Mesenchymal stem cell (in vitro differentiated cells and primary cell): ENCODE data around the gene MAML1.

ENCODE experiments used
- DNase-seq: peaks from one replicate; pipeline ENCODE4 v3.0.0-alpha.2; 2013
- H2AFZ ChIP-seq: one replicate; pipeline ENCODE4 v1.6.1; 2013; ENCODE audit warnings: low read depth, mild to moderate bottlenecking, control low read depth, inconsistent platforms, low read length, moderate library complexity
- H2AK5ac ChIP-seq: 2 replicates; pipeline ENCODE4 v1.6.1; 2013; ENCODE audit warnings: low read length, moderate library complexity, mild to moderate bottlenecking, inconsistent platforms; ENCODE audit not compliant: severe bottlenecking
- H2BK120ac ChIP-seq: one replicate; pipeline ENCODE4 v1.6.1; 2013; ENCODE audit warnings: low read depth, mild to moderate bottlenecking, inconsistent platforms, low read length, moderate library complexity
- H2BK12ac ChIP-seq, 2 experiments: one replicate each; pipeline ENCODE4 v1.6.1; 2013; ENCODE audit warnings: inconsistent platforms in 2 of 2, low read length in 2 of 2, mild to moderate bottlenecking in 2 of 2, moderate library complexity in 2 of 2, control low read depth in 1 of 2
- H2BK15ac ChIP-seq: one replicate; pipeline ENCODE4 v1.6.1; 2013; ENCODE audit warnings: mild to moderate bottlenecking, low read depth, inconsistent platforms; ENCODE audit not compliant: poor library complexity, severe bottlenecking
- H2BK5ac ChIP-seq: 2 replicates; pipeline ENCODE4 v1.6.1; 2013; ENCODE audit warnings: low read depth, mild to moderate bottlenecking, low read length, control low read depth, inconsistent platforms; ENCODE audit not compliant: poor library complexity, severe bottlenecking
- H3K14ac ChIP-seq, 2 experiments: one replicate each; pipeline ENCODE4 v1.6.1; 2013; ENCODE audit warnings: inconsistent platforms in 2 of 2, low read length in 2 of 2, control low read depth in 1 of 2, mild to moderate bottlenecking in 1 of 2, moderate library complexity in 1 of 2
- H3K18ac ChIP-seq, 2 experiments: one replicate each; pipeline ENCODE4 v1.6.1; 2013; ENCODE audit warnings: inconsistent platforms in 2 of 2, low read length in 2 of 2, control low read depth in 1 of 2, low read depth in 1 of 2, mild to moderate bottlenecking in 1 of 2
- H3K23ac ChIP-seq, 2 experiments: one replicate each; pipeline ENCODE4 v1.6.1; 2013; ENCODE audit warnings: inconsistent platforms in 2 of 2, low read length in 2 of 2, mild to moderate bottlenecking in 2 of 2, moderate library complexity in 2 of 2, control low read depth in 1 of 2
- H3K27ac ChIP-seq: 2 replicates; pipeline ENCODE4 v1.5.1; 2013; ENCODE audit warnings: mild to moderate bottlenecking, moderate library complexity, low read length, control low read depth, inconsistent platforms; ENCODE audit not compliant: poor library complexity, severe bottlenecking
- H3K27me3 ChIP-seq, 2 experiments: 2 replicates each; pipeline versions ENCODE4 v1.6.1 to v1.7.0; 2013; ENCODE audit warnings: low read length in 2 of 2, mild to moderate bottlenecking in 2 of 2, moderate library complexity in 2 of 2, control low read depth in 1 of 2, inconsistent platforms in 1 of 2; ENCODE audit not compliant: control insufficient read depth in 1 of 2, insufficient read depth in 1 of 2
- H3K36me3 ChIP-seq, 2 experiments: 2 replicates each; pipeline versions ENCODE4 v1.6.1 to v1.7.0; 2013; ENCODE audit warnings: low read length in 2 of 2, control low read depth in 1 of 2, inconsistent platforms in 1 of 2, low read depth in 1 of 2, mild to moderate bottlenecking in 1 of 2; ENCODE audit not compliant: insufficient read depth in 2 of 2, control insufficient read depth in 1 of 2
- H3K4ac ChIP-seq, 2 experiments: one replicate each; pipeline ENCODE4 v1.6.1; 2013; ENCODE audit warnings: inconsistent platforms in 2 of 2, low read length in 2 of 2, mild to moderate bottlenecking in 2 of 2, moderate library complexity in 2 of 2, control low read depth in 1 of 2, low read depth in 1 of 2
- H3K4me1 ChIP-seq: 2 replicates; pipeline ENCODE4 v1.6.1; 2013; ENCODE audit warnings: low read depth, low read length, control low read depth; ENCODE audit not compliant: control insufficient read depth, insufficient read depth
- H3K4me2 ChIP-seq: 2 replicates; pipeline ENCODE4 v1.6.1; 2013; ENCODE audit warnings: low read length, mild to moderate bottlenecking, inconsistent platforms; ENCODE audit not compliant: poor library complexity, severe bottlenecking
- H3K4me3 ChIP-seq, 2 experiments: 2 replicates each; pipeline versions ENCODE4 v1.5.1 to v1.7.0; 2013; ENCODE audit warnings: low read length in 2 of 2, mild to moderate bottlenecking in 2 of 2, control low read depth in 1 of 2, low read depth in 1 of 2; ENCODE audit not compliant: insufficient read depth in 1 of 2
- H3K79me1 ChIP-seq: replicated peaks from 2 replicates; pipeline ENCODE4 v1.6.1; 2013; ENCODE audit warnings: mild to moderate bottlenecking, control low read depth, low read length, inconsistent platforms; ENCODE audit not compliant: poor library complexity, severe bottlenecking
- H3K9ac ChIP-seq: 2 replicates; pipeline ENCODE4 v1.7.0; 2013; ENCODE audit warnings: mild to moderate bottlenecking, low read length, moderate library complexity
- H3K9me3 ChIP-seq: 2 replicates; pipeline ENCODE4 v1.7.0; 2013; ENCODE audit warnings: mild to moderate bottlenecking, low read length; ENCODE audit not compliant: control insufficient read depth
- H4K8ac ChIP-seq: one replicate; pipeline ENCODE4 v1.6.1; 2013; ENCODE audit warnings: inconsistent platforms, mild to moderate bottlenecking, low read length, moderate library complexity
- H4K91ac ChIP-seq: one replicate; pipeline ENCODE4 v1.6.1; 2013; ENCODE audit warnings: mild to moderate bottlenecking, low read length, inconsistent platforms
- WGBS: methylation state at CpG from one replicate; pipeline ENCODE4 v1.1.7; 2013; ENCODE audit warnings: mixed read lengths; 5-methylcytosine and 5-hydroxymethylcytosine counted together

Gene MAML1

DNA sequence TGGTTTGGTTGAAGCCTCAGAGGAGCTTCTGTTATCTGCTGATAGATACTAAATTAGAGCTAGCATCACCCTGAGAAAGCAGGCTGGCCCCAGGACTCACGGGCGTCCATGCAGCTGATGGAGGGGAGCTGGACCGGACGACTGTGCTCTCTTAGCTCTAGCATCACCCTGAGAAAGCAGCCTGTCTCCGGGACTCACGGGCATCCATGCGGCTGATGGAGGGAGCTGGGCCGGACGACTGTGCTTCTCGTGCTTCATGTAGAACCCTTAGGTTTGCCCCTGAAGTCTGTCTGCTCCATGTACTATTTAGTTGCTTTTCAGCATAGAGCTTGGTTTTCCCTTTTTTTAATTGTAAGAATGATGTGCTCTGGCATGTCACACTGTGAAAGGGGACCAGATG is 44.8 kb downstream of the MAML1 start:
- Histone ChIP-seq H3K27ac (no peak overlapping the region), H3K9ac (no peak overlapping the region), H2BK5ac (no peak overlapping the region), H2BK15ac (no peak overlapping the region), H3K36me3 (peaks cover 73 to 78% of the 10 kb centered on the region in 2 experiments), H3K4me3 (no peak overlapping the region), H2BK12ac (no peak overlapping the region), H4K91ac (no peak overlapping the region), H4K8ac (no peak overlapping the region), H3K18ac (no peak overlapping the region), H3K9me3 (no peaks in the 10 kb centered on the region), H3K79me1 (peaks cover 35% of the 10 kb centered on the region), H3K14ac (no peak overlapping the region), H3K27me3 (no peaks in the 10 kb centered on the region), H3K4ac (no peak overlapping the region), H2AFZ (no peak overlapping the region), H2BK120ac (no peak overlapping the region), H3K4me1 (peaks cover 1% of the 10 kb centered on the region), H2AK5ac (no peak overlapping the region), H3K4me2 (no peak overlapping the region), H3K23ac (no peak overlapping the region)
- DNase-seq: no peak
- WGBS: 95% methylated on average over 10 of the region's 10 CpGs

DNA sequence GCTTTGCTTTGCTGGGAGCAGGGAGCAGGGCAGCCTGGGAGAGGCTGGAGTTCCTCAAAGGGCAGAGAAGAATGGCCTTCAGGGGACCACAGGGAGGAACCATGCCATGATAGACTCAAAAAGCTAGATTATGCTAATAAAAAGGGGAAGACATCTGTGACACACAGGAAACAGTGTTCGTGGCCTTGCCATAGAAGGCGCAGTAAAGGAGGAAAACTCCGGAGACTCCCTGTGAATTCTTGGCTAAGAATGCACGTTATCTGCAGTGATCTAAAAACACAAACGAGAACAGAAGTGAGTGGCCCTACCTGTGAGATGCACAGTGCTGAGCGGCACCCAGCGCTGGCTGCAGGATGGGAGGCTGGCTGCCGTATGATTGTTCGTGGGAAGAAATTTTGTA is 45.3 kb downstream of the MAML1 start:
- no peak overlapping the region for H4K8ac ChIP-seq
- no peaks in the 10 kb centered on the region for H3K27me3 ChIP-seq
- WGBS: 87% methylated on average over 9 of the region's 9 CpGs

DNA sequence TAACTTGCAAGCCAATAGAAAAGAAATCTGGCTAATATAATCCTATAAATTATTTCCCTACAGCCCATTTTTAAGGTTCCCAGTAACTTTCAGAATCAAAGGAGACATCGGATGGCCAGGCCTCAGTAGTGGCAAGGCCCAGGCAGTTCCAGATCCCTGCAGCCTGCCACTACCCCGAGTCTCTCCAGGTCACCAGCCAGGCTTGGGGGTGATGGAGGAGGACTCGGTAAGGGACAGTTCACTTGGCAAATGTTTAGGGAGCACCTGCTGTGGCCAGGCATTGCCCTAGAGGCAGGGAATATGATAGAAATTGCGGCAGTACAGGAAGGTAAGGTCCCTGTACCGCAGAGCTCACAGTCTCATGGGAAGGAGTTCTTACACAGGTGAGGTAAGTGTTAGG is 46.0 kb downstream of the MAML1 start:
- DNase-seq: no peak
- Histone ChIP-seq H3K14ac (no peak overlapping the region), H2BK15ac (no peak overlapping the region), H3K79me1 (peaks cover 32% of the 10 kb centered on the region), H2BK5ac (no peak overlapping the region), H2AK5ac (no peak overlapping the region), H3K4ac (no peak overlapping the region), H3K36me3 (peaks cover 62 to 69% of the 10 kb centered on the region in 2 experiments), H2AFZ (no peak overlapping the region), H3K4me2 (no peak overlapping the region), H3K9ac (no peak overlapping the region), H3K4me3 (no peak overlapping the region), H3K18ac (no peak overlapping the region), H3K27ac (no peak overlapping the region), H3K4me1 (peaks cover 1% of the 10 kb centered on the region), H3K27me3 (no peaks in the 10 kb centered on the region), H4K91ac (no peak overlapping the region), H2BK120ac (no peak overlapping the region), H4K8ac (no peak overlapping the region), H2BK12ac (no peak overlapping the region), H3K9me3 (no peaks in the 10 kb centered on the region), H3K23ac (no peak overlapping the region)
- 96% methylated on average over 5 of the region's 5 CpGs for WGBS

More for the DNA sequence above, 45.3 kb downstream of the MAML1 start:
- H3K9me3 ChIP-seq: no peaks in the 10 kb centered on the region
- H3K79me1 ChIP-seq: peaks cover 35% of the 10 kb centered on the region
- no peak overlapping the region for H3K9ac ChIP-seq
- H2BK12ac ChIP-seq: no peak overlapping the region
- no peak overlapping the region for H3K23ac ChIP-seq
- H3K4me2 ChIP-seq: no peak overlapping the region
- H2BK15ac ChIP-seq: no peak overlapping the region
- H3K4me1 ChIP-seq: peaks cover 1% of the 10 kb centered on the region
- no peak overlapping the region for H2BK5ac ChIP-seq
- H3K14ac ChIP-seq: no peak overlapping the region
- H2AFZ ChIP-seq: no peak overlapping the region
- no peak overlapping the region for H3K4ac ChIP-seq
- H2AK5ac ChIP-seq: no peak overlapping the region
- H4K91ac ChIP-seq: no peak overlapping the region
- H3K36me3 ChIP-seq: peaks cover 69 to 75% of the 10 kb centered on the region in 2 experiments
- DNase-seq: no peak
- H3K18ac ChIP-seq: no peak overlapping the region
- no peak overlapping the region for H3K27ac ChIP-seq
- H3K4me3 ChIP-seq: no peak overlapping the region
- no peak overlapping the region for H2BK120ac ChIP-seq

DNA sequence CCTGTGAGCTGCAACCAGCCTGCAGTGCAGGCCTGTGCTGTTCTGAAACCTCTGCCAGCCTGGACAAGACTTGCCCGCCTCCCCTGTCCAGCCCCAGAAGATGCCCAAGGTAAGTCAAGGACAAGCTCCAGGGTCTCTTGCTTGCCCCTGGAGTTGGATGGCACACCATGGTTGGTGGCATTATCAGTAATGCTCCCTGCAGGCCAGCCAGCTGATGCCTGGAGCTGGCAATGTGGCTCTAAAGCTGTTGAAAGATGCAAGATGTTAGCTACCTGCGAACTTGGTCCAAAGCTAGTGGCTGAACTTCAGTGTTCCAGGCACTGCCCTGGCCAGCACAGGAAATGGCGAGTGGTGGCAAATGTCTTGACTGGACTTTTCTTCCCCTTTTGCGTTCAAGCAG is 47.2 kb downstream of the MAML1 start:
- peaks cover 21% of the 10 kb centered on the region for H3K79me1 ChIP-seq

More for the DNA sequence above, 47.2 kb downstream of the MAML1 start:
- Histone ChIP-seq H3K4me2 (no peak overlapping the region), H2BK5ac (no peak overlapping the region), H3K23ac (no peak overlapping the region), H2BK15ac (no peak overlapping the region), H3K14ac (no peak overlapping the region), H2BK120ac (no peak overlapping the region), H3K9ac (no peak overlapping the region), H3K4ac (no peak overlapping the region), H3K4me1 (peaks cover 1% of the 10 kb centered on the region), H3K27ac (no peak overlapping the region), H4K91ac (no peak overlapping the region), H3K27me3 (no peaks in the 10 kb centered on the region), H2BK12ac (no peak overlapping the region), H2AFZ (no peak overlapping the region), H3K4me3 (no peak overlapping the region), H3K9me3 (no peaks in the 10 kb centered on the region), H3K18ac (no peak overlapping the region), H2AK5ac (no peak overlapping the region), H3K36me3 (peaks cover 50 to 56% of the 10 kb centered on the region in 2 experiments), H4K8ac (no peak overlapping the region)
- 100% methylated on average over 4 of the region's 4 CpGs for WGBS
- DNase-seq: no peak
